ENCODE measurements around the gene ZHX3.

GRCh38 chr20:41174373-41174772, 143.2 kb downstream of the ZHX3 start:
- TF ChIP-seq CTCF (IDR thresholded peaks at IDR 0.05) (no peak), POLR2A (IDR thresholded peaks at IDR 0.05) (no peak)
